HepG2 (cell line): ENCODE data around the gene STX12. TPM values are rescaled to one million over a fixed set of nuclear protein-coding genes. Genes with fewer than 3 reads are reported as not detected.

Experiments used
- ATAC-seq: fragments of 200-7000 bp; cut with Tn5 transposase; 3 replicates; pipeline ENCODE4 v1.9.1; 2020; ENCODE audit warnings: mild to moderate bottlenecking, moderate library complexity
- BruUV-seq: library from RNA; stranded (reverse); fragments of 400-500 nt; replicated peaks from 2 replicates; lab custom pipeline; 2021; lab: Mats Ljungman, UMichigan
- CTCF ChIA-PET: fragments of 300-600 bp; formaldehyde crosslinking; extraction: SDS; loops from one replicate; lab custom pipeline; 2021; ENCODE audit warnings: low total read pairs, inconsistent platforms, low intra/inter-chr PET ratio; lab: Yijun Ruan, JAX
- POLR2A ChIA-PET: fragments of 350-600 bp; sonication (Branson Sonifier 250); formaldehyde crosslinking; loops from one replicate; lab custom pipeline; 2020; ENCODE audit warnings: antibody characterized with exemption, inconsistent platforms; lab: Yijun Ruan, JAX
- DNase-seq: peaks from one replicate; pipeline ENCODE4 v3.0.0-alpha.2; 2015; ENCODE audit warnings: low spot score
- FAIRE-seq: peaks from 3 replicates; lab custom pipeline; 2011; peaks lifted over from hg19 to GRCh38; lab: Jason Lieb, UNC
- H2AFZ ChIP-seq: one replicate; pipeline ENCODE4 v1.6.1; 2011; ENCODE audit warnings: low read length, inconsistent platforms
- H3K27ac ChIP-seq: fragments of 300-600 bp; 3 replicates; pipeline ENCODE4 v1.8.0; 2011; ENCODE audit warnings: mixed run types, mild to moderate bottlenecking, mixed read lengths, low read length, inconsistent platforms; ENCODE audit not compliant: insufficient read depth; ENCODE audit errors: extremely low read length
- H3K27me3 ChIP-seq, 2 experiments: fragments of 200-600 bp in 1 of 2; 2 replicates in 1 of 2; 3 replicates in 1 of 2; pipeline versions ENCODE4 v1.6.0 to v1.8.0; 2011; ENCODE audit warnings: low read length in 2 of 2, mild to moderate bottlenecking in 2 of 2, moderate library complexity in 2 of 2, inconsistent platforms in 1 of 2; ENCODE audit not compliant: insufficient read depth in 2 of 2, control insufficient read depth in 1 of 2
- H3K36me3 ChIP-seq, 2 experiments: fragments of 200-600 bp in 1 of 2; replicated peaks in 1 of 2; 2 replicates in 1 of 2; 3 replicates in 1 of 2; pipeline versions ENCODE4 v1.5.1 to v1.8.0; 2011; ENCODE audit warnings: low read length in 2 of 2, inconsistent platforms in 1 of 2; ENCODE audit not compliant: insufficient read depth in 2 of 2, control insufficient read depth in 1 of 2
- H3K4me1 ChIP-seq: 2 replicates; pipeline ENCODE4 v1.5.1; 2012; ENCODE audit warnings: low read length, inconsistent platforms; ENCODE audit not compliant: insufficient read depth
- H3K4me2 ChIP-seq: 2 replicates; pipeline ENCODE4 v1.6.0; 2011; ENCODE audit warnings: low read depth, low read length, inconsistent platforms
- H3K4me3 ChIP-seq, 3 experiments: fragments of 200-600 bp in 1 of 3; sonication (generic), shearing (Covaris generic) in 1 of 3; replicated peaks in 1 of 3; 2 replicates each; pipeline ENCODE4 v1.5.1; 2011 to 2016; ENCODE audit warnings: low read length in 3 of 3, inconsistent platforms in 2 of 3, low read depth in 2 of 3, mild to moderate bottlenecking in 2 of 3, control low read depth in 1 of 3, mixed read lengths in 1 of 3; ENCODE audit not compliant: insufficient read depth in 1 of 3
- H3K79me2 ChIP-seq: one replicate; pipeline ENCODE4 v1.6.1; 2011; ENCODE audit warnings: low read length, inconsistent platforms; ENCODE audit not compliant: insufficient read depth
- H3K9ac ChIP-seq: 2 replicates; pipeline ENCODE4 v1.6.0; 2011; ENCODE audit warnings: mild to moderate bottlenecking, low read depth, low read length, inconsistent platforms; ENCODE audit not compliant: insufficient read depth
- H3K9me3 ChIP-seq: 2 replicates; pipeline ENCODE4 v1.5.1; 2012; ENCODE audit warnings: mild to moderate bottlenecking, low read length
- H4K20me1 ChIP-seq: 2 replicates; pipeline ENCODE4 v1.6.0; 2011; ENCODE audit warnings: inconsistent platforms, mild to moderate bottlenecking, low read length, moderate library complexity; ENCODE audit not compliant: insufficient read depth
- HNRNPK ChIP-seq: fragments of 200-400 bp; formaldehyde crosslinking; IDR thresholded peaks from 2 replicates; pipeline ENCODE4 v1.6.1; 2018; ENCODE audit warnings: low read length, low read depth, moderate library complexity, mild to moderate bottlenecking; ENCODE audit not compliant: poor library complexity, severe bottlenecking
- JDP2 ChIP-seq: sonication (generic); formaldehyde crosslinking; IDR thresholded peaks from 2 replicates; pipeline ENCODE4 v1.8.1; 2022; ENCODE audit warnings: missing genetic modification reagents, borderline replicate concordance
- KAT8 ChIP-seq: IDR thresholded peaks from 2 replicates; pipeline ENCODE4 v1.6.1; 2016; ENCODE audit warnings: missing genetic modification reagents, missing compliant biosample characterization
- NAIF1 ChIP-seq: sonication (generic); formaldehyde crosslinking; IDR thresholded peaks from 2 replicates; pipeline ENCODE4 v1.5.0; 2020; ENCODE audit warnings: mild to moderate bottlenecking, missing genetic modification reagents, borderline replicate concordance
- PRPF4 ChIP-seq: fragments of 200-400 bp; formaldehyde crosslinking; IDR thresholded peaks from 2 replicates; pipeline ENCODE4 v1.6.1; 2016; ENCODE audit warnings: low read length, low read depth; ENCODE audit not compliant: poor library complexity, severe bottlenecking
- U2AF2 ChIP-seq: fragments of 200-400 bp; formaldehyde crosslinking; IDR thresholded peaks from 2 replicates; pipeline ENCODE4 v1.6.1; 2017; ENCODE audit warnings: low read depth, mild to moderate bottlenecking, low read length
- ZNF274 ChIP-seq: sonication (generic); formaldehyde crosslinking; IDR thresholded peaks from 2 replicates; pipeline ENCODE4 v1.5.1; 2020; ENCODE audit warnings: mild to moderate bottlenecking, missing genetic modification reagents
- ZNF644 ChIP-seq: IDR thresholded peaks from 2 replicates; pipeline ENCODE4 v1.6.1; 2016; ENCODE audit warnings: low read depth
- WGBS: methylation state at CpG from one replicate; pipeline ENCODE4 v1.1.6; 2017; ENCODE audit warnings: low lambda C conversion rate; 5-methylcytosine and 5-hydroxymethylcytosine counted together
- in situ Hi-C: cut with HindIII; loops from 2 replicates; pipeline ENCODE4 v1.10.0; 2017; ENCODE audit warnings: low pct_unique_long_range_greater_than_20kb; ENCODE audit not compliant: extremely low pct_ligation_motif_present
- intact Hi-C: fragments of 100-400 bp; cut with micrococcal nuclease; formaldehyde crosslinking; loops from one replicate; pipeline ENCODE4 v1.10.0; 2022; ENCODE audit not compliant: unreplicated experiment
- polyA plus RNA-seq, 8 experiments: library from polyadenylated mRNA; depleted of rRNA in 3 of 8; stranded (reverse) in 7 of 8; unstranded in 1 of 8; fragments of >200 nt; fragmentation: Illumina TruSeq in 4 of 8; extraction: Trizol in 4 of 8; gene quantifications; 2 replicates each; pipeline versions ENCODE4 v1.2.1 to v1.2.3, GENCODE V29; 2011 to 2016; ENCODE audit warnings: low read depth in 4 of 8, missing spikeins in 1 of 8, mixed read lengths in 1 of 8; ENCODE audit not compliant: insufficient read depth in 1 of 8
- total RNA-seq, 5 experiments: library from RNA; depleted of rRNA; stranded (reverse); fragments of >200 nt; fragmentation: Illumina TruSeq; extraction: Trizol; gene quantifications; 2 replicates each; pipeline ENCODE4 v1.2.3, GENCODE V29; 2016; ENCODE audit warnings: low read depth in 1 of 5
- TF ChIP-seq, protein P1 (sequence below): sonication (generic); formaldehyde crosslinking; IDR thresholded peaks from 2 replicates; pipeline ENCODE4 v1.8.1; 2022; ENCODE audit warnings: mild to moderate bottlenecking, missing genetic modification reagents
- TF ChIP-seq, protein P2 (sequence below): sonication (generic); formaldehyde crosslinking; IDR thresholded peaks from 2 replicates; pipeline ENCODE4 v1.8.0; 2022; ENCODE audit warnings: missing genetic modification reagents, low read depth, mild to moderate bottlenecking, borderline replicate concordance

The STX12 gene
- total and polyA plus RNA-seq, 2 of the 13 experiments (the other 11 are each of a cell fraction or from before 2014, with no cell fraction given) = 9.0 to 19.7 TPM

DNA sequence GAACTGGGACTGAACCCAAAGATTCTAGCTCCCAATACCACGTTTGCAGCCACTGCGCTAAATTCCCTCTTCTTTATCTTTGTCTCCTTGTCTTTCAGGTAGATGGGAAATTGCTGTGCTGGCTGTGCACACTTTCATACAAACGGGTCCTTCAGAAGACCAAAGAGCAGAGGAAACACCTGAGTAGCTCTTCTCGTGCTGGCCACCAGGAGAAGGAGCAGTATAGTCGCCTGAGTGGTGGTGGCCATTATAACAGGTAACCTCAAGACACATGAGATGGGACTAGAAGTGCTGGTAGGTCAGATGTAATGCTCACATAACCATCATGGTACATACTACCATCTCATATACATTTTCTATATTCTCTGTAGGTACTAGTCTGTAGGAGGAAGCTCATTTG, 28.5 kb upstream of the STX12 start:
- ATAC-seq (no peak), FAIRE-seq (no peak), DNase-seq (no peak)
- Histone ChIP-seq H3K79me2 (no peaks in the 10 kb centered on the region), H3K4me2 (no peak overlapping the region), H3K36me3 (peaks cover 7 to 25% of the 10 kb centered on the region in 2 experiments), H3K4me1 (no peaks in the 10 kb centered on the region), H3K4me3 (no peak overlapping the region), H4K20me1 (no peaks in the 10 kb centered on the region), H3K9ac (no peak overlapping the region), H3K27ac (no peak overlapping the region), H2AFZ (no peak overlapping the region), H3K27me3 (no peaks in the 10 kb centered on the region), H3K9me3 (no peaks in the 10 kb centered on the region)
- in situ Hi-C loops = no loop called here
- BruUV-seq = no TSS peak
- 89% methylated on average over 5 of the region's 5 CpGs for WGBS
- CTCF ChIA-PET = no interaction called here
- intact Hi-C loops = no loop called here
- POLR2A ChIA-PET = no interaction called here
- TF ChIP-seq ZNF274 (CRISPR knock-in tag) (no peak), KAT8 (CRISPR knock-in tag) (no peak), U2AF2 (no peak), HNRNPK (no peak), ZNF644 (CRISPR knock-in tag) (no peak), NAIF1 (no peak), PRPF4 (no peak), JDP2 (CRISPR knock-in tag) (no peak)
- TF ChIP-seq, protein P1, sequence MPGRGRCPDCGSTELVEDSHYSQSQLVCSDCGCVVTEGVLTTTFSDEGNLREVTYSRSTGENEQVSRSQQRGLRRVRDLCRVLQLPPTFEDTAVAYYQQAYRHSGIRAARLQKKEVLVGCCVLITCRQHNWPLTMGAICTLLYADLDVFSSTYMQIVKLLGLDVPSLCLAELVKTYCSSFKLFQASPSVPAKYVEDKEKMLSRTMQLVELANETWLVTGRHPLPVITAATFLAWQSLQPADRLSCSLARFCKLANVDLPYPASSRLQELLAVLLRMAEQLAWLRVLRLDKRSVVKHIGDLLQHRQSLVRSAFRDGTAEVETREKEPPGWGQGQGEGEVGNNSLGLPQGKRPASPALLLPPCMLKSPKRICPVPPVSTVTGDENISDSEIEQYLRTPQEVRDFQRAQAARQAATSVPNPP (CRISPR knock-in tag) = no peak
- TF ChIP-seq, protein P2, sequence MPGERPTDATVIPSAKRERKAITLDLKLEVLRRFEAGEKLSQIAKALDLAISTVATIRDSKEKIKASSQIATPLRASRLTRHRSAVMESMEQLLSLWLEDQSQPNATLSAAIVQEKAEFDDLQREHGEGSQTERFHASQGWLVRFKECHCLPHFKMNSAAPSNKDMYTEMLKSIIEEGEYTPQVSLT (CRISPR knock-in tag) = no peak
